GM19240 (cell line): ENCODE measurements around the gene TTC14.

Experiments
- DNase-seq: peaks from one replicate; pipeline ENCODE4 v3.0.0; 2011; ENCODE audit warnings: low spot score; ENCODE audit not compliant: insufficient read length

TTC14 gene

DNA sequence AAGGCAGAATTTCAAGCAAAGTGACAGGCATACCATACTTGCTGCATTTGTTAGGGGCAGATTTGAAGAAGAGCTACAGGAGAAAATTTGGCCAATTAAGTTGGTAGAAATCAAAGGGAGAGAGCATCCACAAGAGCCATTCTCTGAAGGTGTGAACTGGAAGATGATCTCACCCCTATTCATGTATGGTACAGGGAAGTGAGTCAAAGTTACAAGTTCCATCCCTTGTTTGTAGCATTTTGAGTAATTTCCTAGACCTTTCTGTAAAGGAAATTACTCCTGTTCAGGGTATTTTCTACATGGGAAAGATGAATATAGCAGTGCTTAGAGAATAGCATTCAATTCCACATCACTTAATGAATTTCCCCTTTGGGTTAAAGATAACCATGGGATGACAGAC lies 28.4 kb downstream of the TTC14 start:
- no peak for DNase-seq

DNA sequence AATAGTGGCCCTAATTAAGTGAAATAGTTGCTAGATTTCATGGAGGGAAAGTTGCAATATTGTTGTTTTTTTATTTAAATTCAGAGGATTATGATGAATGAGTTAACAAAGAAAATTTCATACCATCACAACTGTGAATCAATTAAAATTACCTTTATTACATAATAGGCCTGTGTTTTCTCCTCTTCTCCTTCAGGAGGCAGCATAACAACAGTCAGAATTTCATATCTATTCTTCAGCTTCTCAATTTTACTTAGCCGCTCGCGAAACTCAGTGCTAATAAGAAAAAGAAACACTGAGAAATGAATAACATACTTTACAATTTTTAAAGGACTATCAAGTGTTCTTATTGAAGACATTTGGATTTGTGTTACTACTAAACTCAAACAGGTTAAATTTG lies 29.4 kb downstream of the TTC14 start:
- DNase-seq: no peak

GRCh38 chr3:180633722-180634121 lies 31.8 kb downstream of the TTC14 start:
- DNase-seq: no peak

- no peak for DNase-seq
Measured at GRCh38 chr3:180640987-180641386, 39.0 kb downstream of the TTC14 start.

DNA sequence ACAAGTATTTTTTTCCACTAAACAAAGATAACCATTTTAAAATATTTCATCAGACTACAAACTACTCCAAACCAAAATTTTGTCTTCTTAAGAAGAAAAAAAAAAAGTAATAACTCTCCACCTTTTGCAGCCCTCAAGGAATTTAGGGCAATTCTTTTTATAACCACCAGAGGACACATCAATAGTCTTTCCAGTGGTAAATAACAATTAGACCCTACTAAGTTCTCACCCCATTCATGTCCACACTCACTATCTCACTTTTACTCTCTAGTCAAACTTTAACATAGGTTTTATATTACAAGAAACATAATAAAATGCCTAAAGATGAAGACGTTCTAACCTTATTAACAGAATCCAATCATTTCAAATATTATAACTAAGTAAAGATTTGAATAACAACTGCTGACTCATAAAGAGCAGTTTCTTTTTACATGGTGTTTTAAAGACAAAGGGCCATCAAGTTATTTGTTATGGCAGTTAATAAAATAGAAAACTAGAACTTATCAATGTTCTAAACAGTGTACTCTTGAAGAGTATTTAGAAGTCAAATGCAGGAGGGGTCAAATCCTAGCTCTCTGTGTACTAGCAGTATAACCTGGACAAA lies 44.3 kb downstream of the TTC14 start:
- DNase-seq: no peak

GRCh38 chr3:180656406-180656805 lies 54.4 kb downstream of the TTC14 start:
- DNase-seq: no peak

DNA sequence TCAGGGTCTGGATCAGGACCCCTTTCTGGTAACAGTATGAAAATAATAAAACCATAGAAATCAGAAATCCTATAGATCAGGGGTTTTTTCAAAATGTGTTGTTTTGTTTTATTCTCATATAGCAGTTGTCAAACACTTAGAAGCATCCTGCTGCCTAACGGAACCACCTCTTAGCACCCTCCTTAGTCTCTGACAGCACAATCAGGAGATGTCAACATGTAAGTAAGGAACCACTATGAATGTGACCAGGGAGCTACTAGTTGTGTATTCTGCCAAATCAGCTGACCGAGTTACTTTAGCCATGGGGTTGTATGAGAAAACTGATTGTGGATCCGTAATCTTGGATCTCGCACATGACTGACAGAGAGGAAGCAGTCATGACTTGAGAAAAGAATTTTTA lies 55.1 kb downstream of the TTC14 start:
- DNase-seq: no peak
